Bronchial epithelial cell (primary cell): Measurements from ENCODE around the gene MARCO. TPM values are rescaled to one million over a fixed set of nuclear protein-coding genes. Genes with fewer than 3 reads are reported as not detected.
A peak's percentile ranks its signal among the peaks of the same experiment; 100 is the strongest.

Source experiments
- DNase-seq: peaks from one replicate; pipeline ENCODE4 v3.0.0-alpha.2; 2010; ENCODE audit warnings: low read depth
- FAIRE-seq: peaks from 2 replicates; lab custom pipeline; 2011; peaks lifted over from hg19 to GRCh38; lab: Jason Lieb, UNC
- H3K27me3 ChIP-seq: 2 replicates; pipeline ENCODE4 v1.5.1; 2011; ENCODE audit warnings: low read length; ENCODE audit not compliant: control insufficient read depth, insufficient read depth
- H3K36me3 ChIP-seq: 2 replicates; pipeline ENCODE4 v1.5.1; 2011; ENCODE audit warnings: low read length; ENCODE audit not compliant: control insufficient read depth, insufficient read depth
- H3K4me3 ChIP-seq: 2 replicates; pipeline ENCODE4 v1.5.1; 2011; ENCODE audit warnings: mild to moderate bottlenecking, low read depth, low read length, control low read depth
- total RNA-seq: library from RNA; depleted of rRNA; stranded (reverse); fragments of >200 nt; gene quantifications from 2 replicates; pipeline ENCODE4 v1.2.1, GENCODE V29; 2014
- TF ChIP-seq, protein P1 (sequence below): IDR thresholded peaks from 2 replicates; pipeline ENCODE4 v1.5.1; 2011; ENCODE audit warnings: mild to moderate bottlenecking, moderate library complexity, low read length, control low read depth, inconsistent platforms; ENCODE audit not compliant: insufficient read depth, severe bottlenecking

The MARCO gene, protein sequence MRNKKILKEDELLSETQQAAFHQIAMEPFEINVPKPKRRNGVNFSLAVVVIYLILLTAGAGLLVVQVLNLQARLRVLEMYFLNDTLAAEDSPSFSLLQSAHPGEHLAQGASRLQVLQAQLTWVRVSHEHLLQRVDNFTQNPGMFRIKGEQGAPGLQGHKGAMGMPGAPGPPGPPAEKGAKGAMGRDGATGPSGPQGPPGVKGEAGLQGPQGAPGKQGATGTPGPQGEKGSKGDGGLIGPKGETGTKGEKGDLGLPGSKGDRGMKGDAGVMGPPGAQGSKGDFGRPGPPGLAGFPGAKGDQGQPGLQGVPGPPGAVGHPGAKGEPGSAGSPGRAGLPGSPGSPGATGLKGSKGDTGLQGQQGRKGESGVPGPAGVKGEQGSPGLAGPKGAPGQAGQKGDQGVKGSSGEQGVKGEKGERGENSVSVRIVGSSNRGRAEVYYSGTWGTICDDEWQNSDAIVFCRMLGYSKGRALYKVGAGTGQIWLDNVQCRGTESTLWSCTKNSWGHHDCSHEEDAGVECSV
- total RNA-seq, result 0.13 TPM in 1 of 2 replicates, not detected in the other

DNA sequence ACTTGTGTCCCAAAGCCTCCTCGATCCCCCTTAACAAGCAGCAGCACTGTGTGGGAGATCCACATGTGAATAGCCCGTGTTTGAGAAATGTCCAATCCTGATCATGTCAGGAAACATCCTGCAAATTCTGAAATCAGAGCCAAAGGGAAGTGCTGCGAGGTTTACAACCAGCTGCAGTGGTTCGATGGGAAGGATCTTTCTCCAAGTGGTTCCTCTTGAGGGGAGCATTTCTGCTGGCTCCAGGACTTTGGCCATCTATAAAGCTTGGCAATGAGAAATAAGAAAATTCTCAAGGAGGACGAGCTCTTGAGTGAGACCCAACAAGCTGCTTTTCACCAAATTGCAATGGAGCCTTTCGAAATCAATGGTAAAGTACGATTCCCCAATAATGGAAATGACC lies at the start of gene MARCO:
MARCO (plus strand) TSS at position 164 of the 400 bp plus-strand sequence; CDS start at position 271, 107 bp downstream.
- Histone ChIP-seq H3K4me3 (no peak within 1 kb of the TSS), H3K36me3 (no peaks in the 10 kb centered on the region), H3K27me3 (no peaks in the 10 kb centered on the region)
- TF ChIP-seq, protein P1, sequence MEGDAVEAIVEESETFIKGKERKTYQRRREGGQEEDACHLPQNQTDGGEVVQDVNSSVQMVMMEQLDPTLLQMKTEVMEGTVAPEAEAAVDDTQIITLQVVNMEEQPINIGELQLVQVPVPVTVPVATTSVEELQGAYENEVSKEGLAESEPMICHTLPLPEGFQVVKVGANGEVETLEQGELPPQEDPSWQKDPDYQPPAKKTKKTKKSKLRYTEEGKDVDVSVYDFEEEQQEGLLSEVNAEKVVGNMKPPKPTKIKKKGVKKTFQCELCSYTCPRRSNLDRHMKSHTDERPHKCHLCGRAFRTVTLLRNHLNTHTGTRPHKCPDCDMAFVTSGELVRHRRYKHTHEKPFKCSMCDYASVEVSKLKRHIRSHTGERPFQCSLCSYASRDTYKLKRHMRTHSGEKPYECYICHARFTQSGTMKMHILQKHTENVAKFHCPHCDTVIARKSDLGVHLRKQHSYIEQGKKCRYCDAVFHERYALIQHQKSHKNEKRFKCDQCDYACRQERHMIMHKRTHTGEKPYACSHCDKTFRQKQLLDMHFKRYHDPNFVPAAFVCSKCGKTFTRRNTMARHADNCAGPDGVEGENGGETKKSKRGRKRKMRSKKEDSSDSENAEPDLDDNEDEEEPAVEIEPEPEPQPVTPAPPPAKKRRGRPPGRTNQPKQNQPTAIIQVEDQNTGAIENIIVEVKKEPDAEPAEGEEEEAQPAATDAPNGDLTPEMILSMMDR, result no peak
- FAIRE-seq, result no peak
- no peak for DNase-seq

DNA sequence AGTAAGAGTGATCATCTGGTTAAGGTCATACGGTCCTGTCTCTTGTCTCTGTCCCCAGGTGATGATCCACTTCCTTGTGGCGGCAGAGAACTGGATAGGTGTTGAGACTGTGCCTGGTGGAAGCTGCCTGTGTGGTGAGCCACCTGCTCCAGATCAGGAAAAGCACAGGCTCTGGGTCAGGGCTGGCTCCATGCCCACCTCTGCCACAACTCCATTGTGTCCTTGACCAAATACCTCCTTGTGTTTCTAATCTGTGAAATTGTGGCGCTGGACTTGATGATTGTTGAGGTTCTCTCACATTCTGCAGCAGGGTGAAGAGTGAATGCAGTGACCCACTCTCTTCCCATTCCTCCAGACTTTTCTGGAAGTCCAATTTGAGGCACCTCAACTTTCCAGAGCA lies 48.9 kb upstream of the MARCO start:
- TF ChIP-seq, protein P1, result no peak
- FAIRE-seq, result no peak
- H3K4me3 ChIP-seq, result no peak overlapping the region

DNA sequence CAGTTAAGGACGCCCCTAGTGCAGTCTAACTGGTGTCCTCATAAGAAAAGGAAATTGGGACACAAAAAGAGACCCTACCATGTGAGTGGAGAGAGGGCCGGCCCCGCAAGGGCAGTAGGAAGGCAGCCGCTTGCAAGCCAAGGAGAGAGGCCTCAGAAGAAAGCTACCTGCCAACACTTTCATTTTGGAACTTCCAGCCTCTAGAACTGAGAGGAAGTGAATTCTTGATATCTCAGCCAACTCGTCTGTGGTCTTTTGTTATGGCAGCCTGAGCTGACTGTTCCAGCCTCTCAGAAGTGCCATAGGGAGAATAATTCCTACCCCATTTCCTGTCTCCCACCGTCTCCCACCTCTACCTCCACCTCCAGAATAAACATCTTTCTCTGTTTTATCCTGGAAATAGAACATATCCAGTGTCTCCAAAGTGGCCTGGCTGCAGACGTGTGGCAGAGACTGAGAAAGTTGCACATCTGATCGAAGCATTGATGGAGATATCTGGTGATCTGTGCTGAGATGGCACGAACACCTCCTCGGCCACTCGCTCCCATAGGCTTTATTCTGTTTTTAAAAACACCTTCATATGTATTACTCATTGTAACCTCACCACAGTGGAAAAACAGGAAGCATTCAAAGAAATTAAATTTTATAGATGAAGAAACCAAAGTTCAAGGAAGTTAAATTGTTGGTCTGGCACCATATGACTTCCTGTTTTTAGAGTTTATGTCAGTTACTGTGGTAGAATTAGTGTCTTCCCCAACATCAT lies 39.5 kb upstream of the MARCO start:
- Histone ChIP-seq H3K36me3 (no peaks in the 10 kb centered on the region), H3K27me3 (no peaks in the 10 kb centered on the region), H3K4me3 (no peak overlapping the region)
- FAIRE-seq (no peak), DNase-seq (no peak)
- TF ChIP-seq, protein P1, result no peak

More for the DNA sequence above, 48.9 kb upstream of the MARCO start:
- Histone ChIP-seq H3K36me3 (no peaks in the 10 kb centered on the region), H3K27me3 (no peaks in the 10 kb centered on the region)
- no peak for DNase-seq

DNA sequence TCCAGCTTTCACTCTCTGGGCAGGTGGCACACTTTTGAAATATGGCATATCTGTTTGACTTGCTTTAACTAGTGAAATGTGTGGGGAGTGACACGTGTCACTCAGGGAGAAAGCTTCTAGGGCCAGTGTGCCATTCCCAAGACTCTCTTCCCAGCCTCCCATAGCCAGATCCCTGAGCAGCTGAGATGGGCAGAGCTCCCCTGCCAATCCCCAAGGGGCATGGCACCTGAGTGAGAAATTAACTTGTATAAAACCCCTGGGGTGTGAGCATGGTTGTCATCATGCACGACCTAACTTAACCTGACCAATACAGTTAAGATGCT lies 39.0 kb upstream of the MARCO start:
- no peaks in the 10 kb centered on the region for H3K36me3 ChIP-seq
- H3K27me3 ChIP-seq, result no peaks in the 10 kb centered on the region
- no peak for DNase-seq
- FAIRE-seq, result no peak
- TF ChIP-seq, protein P1, result no peak
- H3K4me3 ChIP-seq, result no peak overlapping the region

DNA sequence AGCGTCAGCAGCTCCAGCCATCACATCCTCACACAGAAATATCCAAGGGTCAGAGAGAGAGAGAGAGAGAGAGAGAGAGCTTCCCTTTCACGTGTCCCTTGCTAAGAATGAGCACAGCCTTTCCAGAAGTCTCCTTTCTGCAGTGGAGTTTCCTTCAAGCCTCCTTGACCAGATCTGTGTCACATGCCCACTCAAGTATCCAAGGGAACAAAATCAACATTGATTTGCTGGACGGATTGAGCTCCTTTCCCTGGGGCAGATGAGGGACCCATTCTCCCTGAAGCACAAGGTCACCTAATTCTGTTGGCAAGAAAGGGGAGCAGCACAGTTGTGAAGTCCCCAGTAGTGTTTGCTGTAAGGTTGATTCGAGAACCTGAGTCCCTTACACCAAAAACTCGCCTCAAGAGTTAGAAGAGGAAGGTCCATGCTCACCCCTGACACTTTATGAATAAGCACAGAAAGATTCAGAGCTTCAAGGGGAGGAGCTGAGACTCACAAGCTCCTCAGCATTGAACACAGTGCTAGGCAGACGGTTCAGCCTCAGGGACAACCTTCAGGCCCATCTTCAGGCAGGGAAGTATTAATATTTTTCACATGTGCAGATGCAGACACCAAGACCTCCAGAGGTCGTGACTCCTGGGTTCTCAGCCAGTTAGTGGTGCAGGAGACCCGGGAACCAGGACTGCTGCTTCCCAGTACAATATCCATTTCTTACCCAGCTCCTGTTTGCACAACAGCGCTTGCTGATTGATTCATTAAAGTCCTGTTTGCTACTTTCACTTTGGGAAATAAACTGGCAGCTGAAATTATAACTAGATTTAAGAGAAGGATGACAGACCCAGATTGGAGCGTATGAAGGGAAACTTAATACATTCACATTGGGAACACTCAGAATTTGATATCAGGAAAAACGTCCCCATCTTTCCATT lies 38.2 kb upstream of the MARCO start:
- FAIRE-seq, result peak; percentile 23
- TF ChIP-seq, protein P1, result no peak
- H3K4me3 ChIP-seq, result no peak overlapping the region
- H3K27me3 ChIP-seq, result no peaks in the 10 kb centered on the region
- no peaks in the 10 kb centered on the region for H3K36me3 ChIP-seq
- DNase-seq, result no peak
